OCI-LY7 (cell line): ENCODE results near the gene ASIC2. TPM values are rescaled to one million over a fixed set of nuclear protein-coding genes. Genes with fewer than 3 reads are reported as not detected.

ENCODE experiments used
- BruUV-seq: library from RNA; stranded (reverse); fragments of 400-500 nt; replicated peaks from 2 replicates; lab custom pipeline; 2021; lab: Mats Ljungman, UMichigan
- CTCF ChIA-PET: fragments of 300-600 bp; sonication (Branson Sonifier 250); formaldehyde crosslinking; loops from one replicate; lab custom pipeline; 2022; ENCODE audit warnings: antibody characterized with exemption; ENCODE audit not compliant: unreplicated experiment; lab: Charles Lee
- POLR2A ChIA-PET: fragments of 300-600 bp; sonication (Branson Sonifier 250); formaldehyde crosslinking; loops from one replicate; lab custom pipeline; 2022; ENCODE audit warnings: antibody characterized with exemption; lab: Charles Lee
- DNase-seq: peaks from one replicate; pipeline ENCODE4 v3.0.0-alpha.2; 2015; ENCODE audit warnings: low spot score
- H2AFZ ChIP-seq: fragments of 200-600 bp; sonication (generic), shearing (Covaris generic); 2 replicates; pipeline ENCODE4 v1.6.1; 2014; ENCODE audit warnings: mild to moderate bottlenecking, antibody characterized with exemption, low read length, moderate library complexity
- H3K27ac ChIP-seq: fragments of 200-600 bp; sonication (generic); 2 replicates; pipeline ENCODE4 v1.5.1; 2014; ENCODE audit warnings: mixed run types, low read depth, mild to moderate bottlenecking, moderate library complexity, low read length, inconsistent platforms; ENCODE audit not compliant: poor library complexity, severe bottlenecking
- H3K36me3 ChIP-seq: fragments of 200-600 bp; sonication (generic); 2 replicates; pipeline ENCODE4 v1.6.1; 2014; ENCODE audit warnings: mild to moderate bottlenecking, antibody characterized with exemption, low read length, moderate library complexity, mixed read lengths; ENCODE audit not compliant: insufficient read depth
- H3K4me1 ChIP-seq: fragments of 200-600 bp; sonication (generic); 2 replicates; pipeline ENCODE4 v1.5.1; 2014; ENCODE audit warnings: mild to moderate bottlenecking, low read length; ENCODE audit not compliant: insufficient read depth, poor library complexity, severe bottlenecking
- H3K4me2 ChIP-seq: fragments of 200-600 bp; sonication (generic); 2 replicates; pipeline ENCODE4 v1.6.1; 2014; ENCODE audit warnings: mild to moderate bottlenecking, low read length
- H3K4me3 ChIP-seq: fragments of 200-600 bp; sonication (generic); 2 replicates; pipeline ENCODE4 v1.5.1; 2014; ENCODE audit warnings: mild to moderate bottlenecking, low read depth, low read length; ENCODE audit not compliant: poor library complexity, severe bottlenecking
- H3K79me2 ChIP-seq: fragments of 200-600 bp; sonication (generic); 2 replicates; pipeline ENCODE4 v1.6.1; 2016; ENCODE audit warnings: low read depth, mild to moderate bottlenecking, low read length, moderate library complexity, mixed read lengths; ENCODE audit not compliant: insufficient read depth
- H3K9me2 ChIP-seq: fragments of 200-600 bp; sonication (generic); 2 replicates; pipeline ENCODE4 v1.6.1; 2016; ENCODE audit warnings: mild to moderate bottlenecking, low read length, mixed read lengths; ENCODE audit not compliant: insufficient read depth
- H3K9me3 ChIP-seq: fragments of 200-600 bp; sonication (generic); 2 replicates; pipeline ENCODE4 v1.6.1; 2014; ENCODE audit warnings: mild to moderate bottlenecking, mixed run types, low read length, mixed read lengths
- H4K20me1 ChIP-seq: fragments of 200-600 bp; sonication (generic); 2 replicates; pipeline ENCODE4 v1.6.1; 2014; ENCODE audit warnings: mild to moderate bottlenecking, antibody characterized with exemption, low read length, moderate library complexity, mixed read lengths; ENCODE audit not compliant: insufficient read depth
- EZH2phosphoT487 ChIP-seq: fragments of 200-600 bp; sonication (generic); IDR thresholded peaks from 2 replicates; pipeline ENCODE4 v1.6.1; 2018; ENCODE audit warnings: low read depth, borderline replicate concordance, mild to moderate bottlenecking, mixed run types, antibody characterized with exemption, low read length, moderate library complexity, mixed read lengths
- intact Hi-C: fragments of 100-400 bp; cut with micrococcal nuclease; formaldehyde crosslinking; loops from one replicate; pipeline ENCODE4 v1.10.0; 2022; ENCODE audit not compliant: unreplicated experiment
- total RNA-seq, 2 experiments: library from RNA; depleted of rRNA in 1 of 2; stranded (reverse); fragments of >200 nt in 1 of 2; shearing (Covaris generic) in 1 of 2; gene quantifications; 2 replicates each; pipeline ENCODE4 v1.2.3, GENCODE V29; 2014 to 2022
- TF ChIP-seq, protein P1 (sequence below): fragments of 200-600 bp; sonication (generic); conservative IDR thresholded peaks from 2 replicates; pipeline ENCODE4 v1.5.1; 2014; ENCODE audit warnings: mild to moderate bottlenecking, antibody characterized with exemption, low read length, moderate library complexity, mixed read lengths

The ASIC2 gene
- total RNA-seq, 2 experiments from 2014 or later: not detected

DNA sequence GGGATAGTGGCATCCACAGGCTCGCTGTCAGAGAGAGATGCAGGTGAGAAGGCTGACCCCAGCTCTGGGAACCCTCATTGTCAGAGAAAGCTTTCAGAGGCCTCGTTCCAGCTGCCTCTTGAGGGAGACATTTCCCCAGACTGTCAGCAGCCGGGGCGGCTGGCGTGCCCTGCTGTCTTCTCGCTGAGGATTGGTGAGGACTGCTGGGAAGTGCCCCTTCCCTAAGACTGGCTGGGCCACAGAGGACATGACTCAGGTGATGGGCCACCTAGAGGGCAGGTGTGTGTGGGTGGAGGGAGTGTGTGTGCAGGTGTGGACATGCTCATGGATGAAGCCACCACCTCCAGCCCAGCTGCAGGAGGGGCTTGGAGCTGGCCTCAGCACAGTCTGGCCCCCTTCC, 276.2 kb downstream of the ASIC2 start:
- ChIA-PET CTCF (no interaction called here), POLR2A (no interaction called here)
- Histone ChIP-seq H3K4me3 (no peak overlapping the region), H3K4me1 (no peaks in the 10 kb centered on the region), H2AFZ (no peak overlapping the region), H3K27ac (no peak overlapping the region), H3K9me3 (no peaks in the 10 kb centered on the region), H3K9me2 (no peaks in the 10 kb centered on the region), H3K79me2 (no peaks in the 10 kb centered on the region), H3K36me3 (no peaks in the 10 kb centered on the region), H3K4me2 (no peak overlapping the region), H4K20me1 (no peaks in the 10 kb centered on the region)
- DNase-seq: no peak
- intact Hi-C loops: no loop called here
- no peak for TF ChIP-seq EZH2phosphoT487
- TF ChIP-seq, protein P1, sequence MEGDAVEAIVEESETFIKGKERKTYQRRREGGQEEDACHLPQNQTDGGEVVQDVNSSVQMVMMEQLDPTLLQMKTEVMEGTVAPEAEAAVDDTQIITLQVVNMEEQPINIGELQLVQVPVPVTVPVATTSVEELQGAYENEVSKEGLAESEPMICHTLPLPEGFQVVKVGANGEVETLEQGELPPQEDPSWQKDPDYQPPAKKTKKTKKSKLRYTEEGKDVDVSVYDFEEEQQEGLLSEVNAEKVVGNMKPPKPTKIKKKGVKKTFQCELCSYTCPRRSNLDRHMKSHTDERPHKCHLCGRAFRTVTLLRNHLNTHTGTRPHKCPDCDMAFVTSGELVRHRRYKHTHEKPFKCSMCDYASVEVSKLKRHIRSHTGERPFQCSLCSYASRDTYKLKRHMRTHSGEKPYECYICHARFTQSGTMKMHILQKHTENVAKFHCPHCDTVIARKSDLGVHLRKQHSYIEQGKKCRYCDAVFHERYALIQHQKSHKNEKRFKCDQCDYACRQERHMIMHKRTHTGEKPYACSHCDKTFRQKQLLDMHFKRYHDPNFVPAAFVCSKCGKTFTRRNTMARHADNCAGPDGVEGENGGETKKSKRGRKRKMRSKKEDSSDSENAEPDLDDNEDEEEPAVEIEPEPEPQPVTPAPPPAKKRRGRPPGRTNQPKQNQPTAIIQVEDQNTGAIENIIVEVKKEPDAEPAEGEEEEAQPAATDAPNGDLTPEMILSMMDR: no peak
- BruUV-seq: no TSS peak

GRCh38 chr17:33015716-33016346, 277.3 kb downstream of the ASIC2 start:
- Histone ChIP-seq H3K27ac (no peak overlapping the region), H3K36me3 (no peaks in the 10 kb centered on the region), H3K4me1 (no peaks in the 10 kb centered on the region), H4K20me1 (no peaks in the 10 kb centered on the region), H2AFZ (no peak overlapping the region), H3K9me3 (no peaks in the 10 kb centered on the region), H3K9me2 (no peaks in the 10 kb centered on the region), H3K79me2 (no peaks in the 10 kb centered on the region), H3K4me2 (no peak overlapping the region), H3K4me3 (no peak overlapping the region)
- no peak for TF ChIP-seq EZH2phosphoT487
- TF ChIP-seq, protein P1: no peak
- no peak for DNase-seq
- ChIA-PET CTCF (interaction anchor here (0.6 kb wide), 1 partner anchor 9 kb away, joined by 3 read pairs; no protein-coding TSS in a partner anchor), POLR2A (interaction anchor here (0.5 kb wide), 1 partner anchor 21 kb away, joined by 4 read pairs; no protein-coding TSS in a partner anchor)
- intact Hi-C loops: no loop called here
- BruUV-seq: no TSS peak

DNA sequence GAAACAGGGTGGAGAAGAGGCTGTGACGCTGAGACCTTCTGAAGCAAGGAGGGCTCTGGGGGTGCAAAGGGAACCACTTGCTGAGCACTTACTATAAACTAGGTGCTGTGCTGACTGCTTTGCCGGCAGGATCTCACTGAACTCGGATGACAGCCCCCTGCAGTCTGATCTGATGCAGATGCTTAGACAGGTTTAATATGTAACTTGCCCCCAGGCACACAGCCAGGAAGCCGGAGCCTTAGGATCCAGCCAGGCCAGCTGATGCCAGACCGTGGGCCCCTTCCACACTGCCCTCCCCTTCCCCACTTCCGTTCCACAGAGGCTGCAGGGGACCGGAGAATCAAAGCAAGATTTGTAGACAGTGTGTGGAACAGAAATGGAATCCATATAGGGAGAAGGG, 278.3 kb downstream of the ASIC2 start:
- H3K79me2 ChIP-seq: no peaks in the 10 kb centered on the region
- H3K4me3 ChIP-seq: no peak overlapping the region
- intact Hi-C loops: no loop called here
- H2AFZ ChIP-seq: no peak overlapping the region
- BruUV-seq: no TSS peak
- H3K9me2 ChIP-seq: no peaks in the 10 kb centered on the region
- H3K36me3 ChIP-seq: no peaks in the 10 kb centered on the region
- ChIA-PET CTCF (no interaction called here), POLR2A (no interaction called here)
- H3K4me1 ChIP-seq: no peaks in the 10 kb centered on the region
- H3K27ac ChIP-seq: no peak overlapping the region
- H4K20me1 ChIP-seq: no peaks in the 10 kb centered on the region
- no peaks in the 10 kb centered on the region for H3K9me3 ChIP-seq
- H3K4me2 ChIP-seq: no peak overlapping the region
- no peak for DNase-seq
- TF ChIP-seq, protein P1: no peak
